BLaER1 (cell line): ENCODE measurements around the gene PHLDB3.

Experiments used
- H3K27ac ChIP-seq: shearing (Covaris generic); formaldehyde crosslinking; 2 replicates; pipeline ENCODE4 v1.8.1; 2022
- H3K27me3 ChIP-seq: shearing (Covaris generic); formaldehyde crosslinking; 2 replicates; pipeline ENCODE4 v1.8.1; 2022
- H3K36me3 ChIP-seq: shearing (Covaris generic); formaldehyde crosslinking; 2 replicates; pipeline ENCODE4 v1.8.1; 2022
- H3K4me1 ChIP-seq: shearing (Covaris generic); formaldehyde crosslinking; 2 replicates; pipeline ENCODE4 v1.8.1; 2022
- H3K4me2 ChIP-seq: shearing (Covaris generic); formaldehyde crosslinking; 2 replicates; pipeline ENCODE4 v1.8.1; 2022
- H3K4me3 ChIP-seq: shearing (Covaris generic); formaldehyde crosslinking; 2 replicates; pipeline ENCODE4 v1.8.1; 2022
- H3K9ac ChIP-seq: shearing (Covaris generic); formaldehyde crosslinking; 2 replicates; pipeline ENCODE4 v1.8.1; 2022
- H3K9me3 ChIP-seq: shearing (Covaris generic); formaldehyde crosslinking; 2 replicates; pipeline ENCODE4 v1.8.1; 2022
- H4K20me1 ChIP-seq: shearing (Covaris generic); formaldehyde crosslinking; 2 replicates; pipeline ENCODE4 v1.8.1; 2022
- Cebpa-rat ChIP-seq: shearing (Covaris generic); IDR thresholded peaks from 2 replicates; pipeline ENCODE4 v1.8.1; 2022

PHLDB3 gene

GRCh38 chr19:43499042-43499441, 5.5 kb downstream of the PHLDB3 start:
- Histone ChIP-seq H3K4me1 (peaks cover 20% of the 10 kb centered on the region), H3K27ac (no peak overlapping the region), H3K9ac (no peak overlapping the region), H3K27me3 (no peaks in the 10 kb centered on the region), H3K9me3 (no peaks in the 10 kb centered on the region), H4K20me1 (0 out of 2 replicates have a peak, but pooled peaks cover 5% of the 10 kb centered on the region), H3K36me3 (peaks cover 47% of the 10 kb centered on the region), H3K4me3 (no peak overlapping the region), H3K4me2 (no peak overlapping the region)
- TF ChIP-seq Cebpa-rat = no peak

GRCh38 chr19:43498233-43498842, 6.2 kb downstream of the PHLDB3 start:
- no peak overlapping the region for H3K4me3 ChIP-seq
- H3K27me3 ChIP-seq = no peaks in the 10 kb centered on the region
- H3K9me3 ChIP-seq = no peaks in the 10 kb centered on the region
- H3K27ac ChIP-seq = no peak overlapping the region
- no peak overlapping the region for H3K9ac ChIP-seq
- H3K36me3 ChIP-seq = peaks cover 51% of the 10 kb centered on the region
- 0 out of 2 replicates have a peak, but pooled peaks cover 5% of the 10 kb centered on the region for H4K20me1 ChIP-seq
- TF ChIP-seq Cebpa-rat = no peak
- no peak overlapping the region for H3K4me2 ChIP-seq
- peaks cover 17% of the 10 kb centered on the region for H3K4me1 ChIP-seq

GRCh38 chr19:43496960-43497359, 7.6 kb downstream of the PHLDB3 start:
- H3K9me3 ChIP-seq = no peaks in the 10 kb centered on the region
- no peak overlapping the region for H3K4me3 ChIP-seq
- H3K27ac ChIP-seq = no peak overlapping the region
- no peak overlapping the region for H3K4me2 ChIP-seq
- H4K20me1 ChIP-seq = 0 out of 2 replicates have a peak, but pooled peaks cover 5% of the 10 kb centered on the region
- H3K9ac ChIP-seq = no peak overlapping the region
- H3K27me3 ChIP-seq = no peaks in the 10 kb centered on the region
- peaks cover 52% of the 10 kb centered on the region for H3K36me3 ChIP-seq
- TF ChIP-seq Cebpa-rat = no peak
- peaks cover 5% of the 10 kb centered on the region for H3K4me1 ChIP-seq

GRCh38 chr19:43495082-43495481, 9.5 kb downstream of the PHLDB3 start:
- H4K20me1 ChIP-seq = no peaks in the 10 kb centered on the region
- H3K4me3 ChIP-seq = no peak overlapping the region

GRCh38 chr19:43490759-43491158, 13.8 kb downstream of the PHLDB3 start:
- H3K9me3 ChIP-seq = no peaks in the 10 kb centered on the region
- no peaks in the 10 kb centered on the region for H4K20me1 ChIP-seq
- no peak overlapping the region for H3K9ac ChIP-seq
- TF ChIP-seq Cebpa-rat = no peak
- no peak overlapping the region for H3K4me3 ChIP-seq
- H3K36me3 ChIP-seq = peaks cover 23% of the 10 kb centered on the region
- H3K4me1 ChIP-seq = peaks cover 51% of the 10 kb centered on the region
- H3K27ac ChIP-seq = no peak overlapping the region
- H3K4me2 ChIP-seq = no peak overlapping the region
- H3K27me3 ChIP-seq = no peaks in the 10 kb centered on the region

More at GRCh38 chr19:43495082-43495481, 9.5 kb downstream of the PHLDB3 start:
- Histone ChIP-seq H3K36me3 (peaks cover 45% of the 10 kb centered on the region), H3K27ac (no peak overlapping the region), H3K9ac (no peak overlapping the region), H3K27me3 (no peaks in the 10 kb centered on the region), H3K4me1 (peaks cover 18% of the 10 kb centered on the region), H3K9me3 (no peaks in the 10 kb centered on the region), H3K4me2 (no peak overlapping the region)
- TF ChIP-seq Cebpa-rat = no peak

- no peaks in the 10 kb centered on the region for H3K27me3 ChIP-seq
- peak overlapping the region; percentile 60 for H3K4me2 ChIP-seq
- H4K20me1 ChIP-seq = no peaks in the 10 kb centered on the region
- H3K4me3 ChIP-seq = no peak overlapping the region
- H3K27ac ChIP-seq = no peak overlapping the region
- no peak overlapping the region for H3K9ac ChIP-seq
- no peaks in the 10 kb centered on the region for H3K9me3 ChIP-seq
- peaks cover 17% of the 10 kb centered on the region for H3K36me3 ChIP-seq
- H3K4me1 ChIP-seq = peaks cover 51% of the 10 kb centered on the region
- TF ChIP-seq Cebpa-rat = no peak
These were observed 14.5 kb downstream of the PHLDB3 start for GRCh38 chr19:43489979-43490599.

- Histone ChIP-seq H4K20me1 (no peaks in the 10 kb centered on the region), H3K27me3 (no peaks in the 10 kb centered on the region), H3K4me1 (peaks cover 51% of the 10 kb centered on the region), H3K9me3 (no peaks in the 10 kb centered on the region), H3K4me2 (peak overlapping the region; percentile 60), H3K9ac (no peak overlapping the region), H3K36me3 (peaks cover 9% of the 10 kb centered on the region), H3K4me3 (no peak overlapping the region), H3K27ac (no peak overlapping the region)
- no peak for TF ChIP-seq Cebpa-rat
These were observed 15.2 kb downstream of the PHLDB3 start for GRCh38 chr19:43489310-43489709.

- no peak for TF ChIP-seq Cebpa-rat
- Histone ChIP-seq H3K27ac (no peak overlapping the region), H3K9ac (no peak overlapping the region), H3K36me3 (peaks cover under 1% of the 10 kb centered on the region; the same call in 1 of the 2 replicates), H3K4me3 (no peak overlapping the region), H3K9me3 (no peaks in the 10 kb centered on the region), H4K20me1 (no peaks in the 10 kb centered on the region), H3K4me2 (no peak overlapping the region; the same call in 1 of the 2 replicates), H3K27me3 (no peaks in the 10 kb centered on the region), H3K4me1 (peaks cover 51% of the 10 kb centered on the region)
These were observed 16.4 kb downstream of the PHLDB3 start for GRCh38 chr19:43488179-43488578.

- H3K9ac ChIP-seq = no peak overlapping the region
- H4K20me1 ChIP-seq = no peaks in the 10 kb centered on the region
- TF ChIP-seq Cebpa-rat = no peak
- no peaks in the 10 kb centered on the region for H3K9me3 ChIP-seq
- H3K4me1 ChIP-seq = peaks cover 44% of the 10 kb centered on the region
- no peak overlapping the region for H3K27ac ChIP-seq
- H3K4me2 ChIP-seq = no peak overlapping the region
- H3K36me3 ChIP-seq = peaks cover under 1% of the 10 kb centered on the region; the same call in 1 of the 2 replicates
- no peaks in the 10 kb centered on the region for H3K27me3 ChIP-seq
- H3K4me3 ChIP-seq = no peak overlapping the region
These were observed 18.1 kb downstream of the PHLDB3 start for GRCh38 chr19:43486412-43486811.

GRCh38 chr19:43485951-43486350, 18.6 kb downstream of the PHLDB3 start:
- H3K4me2 ChIP-seq = no peak overlapping the region
- H3K9me3 ChIP-seq = no peaks in the 10 kb centered on the region
- H3K27me3 ChIP-seq = no peaks in the 10 kb centered on the region
- H3K36me3 ChIP-seq = peaks cover 5% of the 10 kb centered on the region; the same call in 1 of the 2 replicates
- H3K9ac ChIP-seq = no peak overlapping the region
- no peak overlapping the region for H3K4me3 ChIP-seq
- TF ChIP-seq Cebpa-rat = no peak
- peaks cover 40% of the 10 kb centered on the region for H3K4me1 ChIP-seq
- no peak overlapping the region for H3K27ac ChIP-seq
- H4K20me1 ChIP-seq = no peaks in the 10 kb centered on the region
